Gastrocnemius medialis (tissue), 4 donors: ENCODE results near the gene ZP3.

Experiments
- POLR2A ChIP-seq, 2 donors: fragments of 450-650 bp; IDR thresholded peaks; one replicate each; pipeline ENCODE4 v1.6.1; 2017; ENCODE audit warnings: antibody characterized with exemption in 2 of 2, mild to moderate bottlenecking in 2 of 2, moderate library complexity in 2 of 2
- TF ChIP-seq, protein P1 (sequence below), 5 experiments: fragments of 450-650 bp in 3 of 5; fragments of 200-600 bp in 2 of 5; sonication (generic) in 2 of 5; IDR thresholded peaks in 4 of 5; conservative IDR thresholded peaks in 1 of 5; 1 replicate in 4 of 5; 2 replicates in 1 of 5; pipeline ENCODE4 v1.5.1; 2016 to 2019; ENCODE audit warnings: antibody characterized with exemption in 5 of 5, mild to moderate bottlenecking in 3 of 5, moderate library complexity in 3 of 5

DNA sequence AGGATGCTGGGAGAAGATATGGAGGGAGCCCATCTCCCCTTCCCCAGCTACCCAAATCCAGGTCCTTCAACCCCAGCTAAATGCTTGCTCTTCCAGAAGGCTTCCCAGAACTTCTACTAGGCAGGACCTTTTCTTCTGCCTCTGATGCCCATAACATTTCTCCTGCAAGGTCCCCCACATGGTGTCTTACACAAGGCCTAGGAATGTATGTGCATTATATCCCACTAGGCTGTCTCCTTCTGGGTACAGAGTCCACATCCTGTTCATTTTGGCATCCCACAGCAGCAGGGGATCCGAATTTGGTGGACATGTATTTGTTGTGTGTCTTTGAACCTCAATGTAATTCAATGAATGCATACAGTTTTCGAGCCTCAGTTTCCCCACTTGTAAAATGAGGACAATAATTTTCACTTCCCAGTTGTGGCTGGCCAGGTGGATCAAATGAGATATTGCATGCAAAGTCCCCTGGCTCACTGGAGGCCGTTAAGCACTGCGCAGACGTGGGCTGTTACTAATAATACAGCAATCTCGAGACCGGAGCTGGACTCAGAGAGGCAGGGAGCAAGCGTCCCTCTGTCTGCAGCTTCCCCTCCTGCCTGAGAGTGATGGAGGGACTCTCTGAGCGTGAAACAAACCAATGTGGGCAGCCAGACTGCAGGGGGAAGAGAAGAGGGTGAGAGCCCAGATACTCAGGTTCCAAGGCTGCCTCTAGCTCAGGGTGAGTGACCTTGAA, 47.4 kb upstream of the ZP3 start:
- TF ChIP-seq, protein P1, sequence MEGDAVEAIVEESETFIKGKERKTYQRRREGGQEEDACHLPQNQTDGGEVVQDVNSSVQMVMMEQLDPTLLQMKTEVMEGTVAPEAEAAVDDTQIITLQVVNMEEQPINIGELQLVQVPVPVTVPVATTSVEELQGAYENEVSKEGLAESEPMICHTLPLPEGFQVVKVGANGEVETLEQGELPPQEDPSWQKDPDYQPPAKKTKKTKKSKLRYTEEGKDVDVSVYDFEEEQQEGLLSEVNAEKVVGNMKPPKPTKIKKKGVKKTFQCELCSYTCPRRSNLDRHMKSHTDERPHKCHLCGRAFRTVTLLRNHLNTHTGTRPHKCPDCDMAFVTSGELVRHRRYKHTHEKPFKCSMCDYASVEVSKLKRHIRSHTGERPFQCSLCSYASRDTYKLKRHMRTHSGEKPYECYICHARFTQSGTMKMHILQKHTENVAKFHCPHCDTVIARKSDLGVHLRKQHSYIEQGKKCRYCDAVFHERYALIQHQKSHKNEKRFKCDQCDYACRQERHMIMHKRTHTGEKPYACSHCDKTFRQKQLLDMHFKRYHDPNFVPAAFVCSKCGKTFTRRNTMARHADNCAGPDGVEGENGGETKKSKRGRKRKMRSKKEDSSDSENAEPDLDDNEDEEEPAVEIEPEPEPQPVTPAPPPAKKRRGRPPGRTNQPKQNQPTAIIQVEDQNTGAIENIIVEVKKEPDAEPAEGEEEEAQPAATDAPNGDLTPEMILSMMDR (IDR thresholded peaks at IDR 0.05 in 4 of 5, conservative IDR thresholded peaks at IDR 0.05 in 1 of 5) = no peak
- no peak for TF ChIP-seq POLR2A (IDR thresholded peaks at IDR 0.05)
